Measurements from ENCODE around the gene RALGPS2.

Gene RALGPS2

DNA sequence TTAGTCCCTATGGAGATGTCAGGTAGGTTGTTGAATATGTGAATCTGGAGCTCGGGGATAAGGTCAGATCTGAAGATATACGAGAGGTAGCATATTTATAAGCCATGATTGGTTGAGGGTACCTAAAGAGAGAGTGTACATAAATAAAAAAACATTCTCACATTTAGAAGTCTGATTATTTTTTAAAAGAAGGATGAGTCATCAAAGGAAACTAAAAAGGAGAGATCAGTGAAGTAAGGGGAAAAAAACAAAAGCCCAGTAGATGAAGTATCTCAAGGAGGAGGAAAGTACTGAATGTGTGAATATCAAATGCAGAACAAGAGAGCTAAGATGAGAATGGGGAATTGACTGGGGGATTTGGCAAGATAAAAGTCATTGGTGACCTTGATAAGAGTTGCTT is 161.5 kb downstream of the RALGPS2 start:
- Histone ChIP-seq H3K9ac (ENCODE audit: low read length) (no peak overlapping the region), H4K20me1 (ENCODE audit: low read depth, low read length) (no peaks in the 10 kb centered on the region; the same call in 1 of the 2 replicates), H3K27ac (ENCODE audit: low read depth, low read length) (no peak overlapping the region), H3K36me3 (ENCODE audit: low read length) (peaks cover 77% of the 10 kb centered on the region), H3K9me2 (replicated peaks; ENCODE audit: insufficient read depth, low read length) (no peaks in the 10 kb centered on the region), H3K4me2 (ENCODE audit: low read depth, low read length, poor library complexity, severe bottlenecking) (no peak overlapping the region), H3K4me3 (ENCODE audit: insufficient read depth, low read length, poor library complexity, severe bottlenecking) (no peak overlapping the region), H3K27me3 (ENCODE audit: low read length) (no peaks in the 10 kb centered on the region), H2AFZ (ENCODE audit: low read depth, low read length, severe bottlenecking) (no peak overlapping the region), H3F3A (ENCODE audit: insufficient read depth) (peaks cover 26% of the 10 kb centered on the region; the same call in 1 of the 2 replicates), H3K9me3 (ENCODE audit: insufficient read depth, low read length) (no peaks in the 10 kb centered on the region), H3K79me2 (ENCODE audit: insufficient read depth, low read length) (no peaks in the 10 kb centered on the region)
- TF ChIP-seq, protein P1, sequence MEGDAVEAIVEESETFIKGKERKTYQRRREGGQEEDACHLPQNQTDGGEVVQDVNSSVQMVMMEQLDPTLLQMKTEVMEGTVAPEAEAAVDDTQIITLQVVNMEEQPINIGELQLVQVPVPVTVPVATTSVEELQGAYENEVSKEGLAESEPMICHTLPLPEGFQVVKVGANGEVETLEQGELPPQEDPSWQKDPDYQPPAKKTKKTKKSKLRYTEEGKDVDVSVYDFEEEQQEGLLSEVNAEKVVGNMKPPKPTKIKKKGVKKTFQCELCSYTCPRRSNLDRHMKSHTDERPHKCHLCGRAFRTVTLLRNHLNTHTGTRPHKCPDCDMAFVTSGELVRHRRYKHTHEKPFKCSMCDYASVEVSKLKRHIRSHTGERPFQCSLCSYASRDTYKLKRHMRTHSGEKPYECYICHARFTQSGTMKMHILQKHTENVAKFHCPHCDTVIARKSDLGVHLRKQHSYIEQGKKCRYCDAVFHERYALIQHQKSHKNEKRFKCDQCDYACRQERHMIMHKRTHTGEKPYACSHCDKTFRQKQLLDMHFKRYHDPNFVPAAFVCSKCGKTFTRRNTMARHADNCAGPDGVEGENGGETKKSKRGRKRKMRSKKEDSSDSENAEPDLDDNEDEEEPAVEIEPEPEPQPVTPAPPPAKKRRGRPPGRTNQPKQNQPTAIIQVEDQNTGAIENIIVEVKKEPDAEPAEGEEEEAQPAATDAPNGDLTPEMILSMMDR (IDR thresholded peaks at IDR 0.05; ENCODE audit: insufficient read depth, low read length, poor library complexity, severe bottlenecking): no peak
- no peak for TF ChIP-seq EZH2phosphoT487 (conservative IDR thresholded peaks at IDR 0.05; ENCODE audit: low read length)

DNA sequence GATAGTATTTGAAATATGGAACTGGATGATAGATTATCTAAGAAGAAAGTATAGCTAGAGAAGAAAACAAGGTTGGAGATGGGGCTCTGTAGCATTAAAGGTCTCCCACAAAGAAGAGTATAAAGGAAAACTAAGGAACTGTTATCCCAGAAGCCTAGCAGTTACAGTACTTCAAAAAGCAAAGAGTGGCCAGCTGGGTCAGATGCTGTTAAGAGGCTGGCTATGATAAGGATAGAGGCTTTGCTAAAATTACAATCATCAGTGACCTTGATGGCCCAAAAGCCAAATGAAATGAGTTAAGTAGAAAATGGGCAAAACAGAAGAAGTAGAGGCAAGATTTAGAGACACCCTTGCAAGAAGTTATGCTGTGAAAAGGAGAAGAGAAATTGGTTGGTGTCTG is 170.9 kb downstream of the RALGPS2 start:
- no peak overlapping the region for H3K9ac ChIP-seq (ENCODE audit: low read length)
- H2AFZ ChIP-seq (ENCODE audit: low read depth, low read length, severe bottlenecking): no peak overlapping the region
- H3K36me3 ChIP-seq (ENCODE audit: low read length): peaks cover 69% of the 10 kb centered on the region
- no peaks in the 10 kb centered on the region for H3K27me3 ChIP-seq (ENCODE audit: low read length)
- TF ChIP-seq, protein P1 (IDR thresholded peaks at IDR 0.05; ENCODE audit: insufficient read depth, low read length, poor library complexity, severe bottlenecking): no peak
- TF ChIP-seq EZH2phosphoT487 (conservative IDR thresholded peaks at IDR 0.05; ENCODE audit: low read length): no peak
- H3K4me2 ChIP-seq (ENCODE audit: low read depth, low read length, poor library complexity, severe bottlenecking): no peak overlapping the region
- no peak overlapping the region for H3K4me3 ChIP-seq (ENCODE audit: insufficient read depth, low read length, poor library complexity, severe bottlenecking)
- H3F3A ChIP-seq (ENCODE audit: insufficient read depth): peaks cover 12% of the 10 kb centered on the region
- no peaks in the 10 kb centered on the region for H4K20me1 ChIP-seq (ENCODE audit: low read depth, low read length)
- no peak overlapping the region for H3K27ac ChIP-seq (ENCODE audit: low read depth, low read length)
- H3K9me2 ChIP-seq (replicated peaks; ENCODE audit: insufficient read depth, low read length): no peaks in the 10 kb centered on the region
- no peaks in the 10 kb centered on the region for H3K79me2 ChIP-seq (ENCODE audit: insufficient read depth, low read length)
- no peaks in the 10 kb centered on the region for H3K9me3 ChIP-seq (ENCODE audit: insufficient read depth, low read length)

DNA sequence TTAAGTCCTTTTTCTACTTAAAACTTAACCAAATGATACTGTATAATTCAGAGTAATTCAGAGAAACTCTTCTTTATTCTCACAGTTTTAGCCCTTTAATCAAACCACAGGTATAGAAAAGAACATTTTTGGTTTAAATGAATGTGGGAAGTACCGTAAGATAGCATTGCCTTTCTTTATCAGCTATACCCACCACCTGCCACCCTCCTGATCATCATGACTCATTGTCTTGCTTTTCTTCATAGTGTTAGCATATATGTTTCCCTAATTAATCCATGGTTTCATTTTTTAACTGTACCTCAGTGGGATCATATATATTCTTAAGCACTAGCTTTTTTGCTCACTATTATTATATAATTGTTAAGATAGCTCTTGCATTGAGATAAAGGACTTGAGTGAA is 173.4 kb downstream of the RALGPS2 start:
- Histone ChIP-seq H3F3A (ENCODE audit: insufficient read depth) (peaks cover 12% of the 10 kb centered on the region), H3K9me2 (replicated peaks; ENCODE audit: insufficient read depth, low read length) (no peaks in the 10 kb centered on the region), H3K36me3 (ENCODE audit: low read length) (peaks cover 49% of the 10 kb centered on the region), H3K9ac (ENCODE audit: low read length) (no peak overlapping the region), H4K20me1 (ENCODE audit: low read depth, low read length) (no peaks in the 10 kb centered on the region), H3K27ac (ENCODE audit: low read depth, low read length) (no peak overlapping the region), H3K4me2 (ENCODE audit: low read depth, low read length, poor library complexity, severe bottlenecking) (no peak overlapping the region), H3K79me2 (ENCODE audit: insufficient read depth, low read length) (no peaks in the 10 kb centered on the region), H3K9me3 (ENCODE audit: insufficient read depth, low read length) (no peaks in the 10 kb centered on the region), H3K27me3 (ENCODE audit: low read length) (no peaks in the 10 kb centered on the region), H2AFZ (ENCODE audit: low read depth, low read length, severe bottlenecking) (no peak overlapping the region), H3K4me3 (ENCODE audit: insufficient read depth, low read length, poor library complexity, severe bottlenecking) (no peak overlapping the region)
- TF ChIP-seq, protein P1 (IDR thresholded peaks at IDR 0.05; ENCODE audit: insufficient read depth, low read length, poor library complexity, severe bottlenecking): no peak
- no peak for TF ChIP-seq EZH2phosphoT487 (conservative IDR thresholded peaks at IDR 0.05; ENCODE audit: low read length)

Measured in SU-DHL-6 (cell line).